Measurements from ENCODE around the gene TGFBR3.
"Not testable (repeated sequence)": the region's sequence is repeated elsewhere in the genome, so short reads cannot be mapped to it uniquely, and the experiment has no call there.

Gene TGFBR3

GRCh38 chr1:91872559-91873081 is 13.3 kb downstream of the TGFBR3 start:
- H3K36me3 ChIP-seq (ENCODE audit: insufficient read depth, low read length): no peaks in the 10 kb centered on the region
- no peak overlapping the region for H3K9ac ChIP-seq (ENCODE audit: low read depth, low read length)
- peaks cover 3% of the 10 kb centered on the region; the same call in 1 of the 2 replicates for H3K9me3 ChIP-seq (ENCODE audit: control insufficient read depth, insufficient read depth, low read length)
- peaks cover 4% of the 10 kb centered on the region; the same call in 1 of the 2 replicates for H3K4me1 ChIP-seq (ENCODE audit: insufficient read depth, low read length)

DNA sequence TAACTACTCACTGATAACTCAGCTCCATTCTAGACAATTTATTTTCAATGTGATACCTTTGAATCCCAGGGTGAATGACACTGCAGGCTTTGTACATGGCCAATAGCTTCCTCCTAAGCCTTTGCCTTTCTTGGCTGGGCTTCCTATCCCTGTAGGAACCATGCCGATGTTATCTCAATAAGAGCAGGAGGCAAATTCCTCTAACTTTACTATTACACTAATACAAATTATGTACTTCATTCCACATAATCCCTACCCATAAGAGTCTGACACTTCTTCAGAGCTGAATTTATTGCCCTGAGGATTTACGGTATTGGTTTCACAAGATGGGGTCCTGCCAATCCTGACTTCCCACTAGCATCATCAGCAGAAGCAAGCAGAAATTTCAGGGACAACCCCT is 14.0 kb downstream of the TGFBR3 start:
- Histone ChIP-seq H3K9me3 (ENCODE audit: control insufficient read depth, insufficient read depth, low read length) (peaks cover 3% of the 10 kb centered on the region; the same call in 1 of the 2 replicates), H3K9ac (ENCODE audit: low read depth, low read length) (no peak overlapping the region), H3K4me1 (ENCODE audit: insufficient read depth, low read length) (peaks cover 4% of the 10 kb centered on the region; the same call in 1 of the 2 replicates), H3K36me3 (ENCODE audit: insufficient read depth, low read length) (no peaks in the 10 kb centered on the region)

DNA sequence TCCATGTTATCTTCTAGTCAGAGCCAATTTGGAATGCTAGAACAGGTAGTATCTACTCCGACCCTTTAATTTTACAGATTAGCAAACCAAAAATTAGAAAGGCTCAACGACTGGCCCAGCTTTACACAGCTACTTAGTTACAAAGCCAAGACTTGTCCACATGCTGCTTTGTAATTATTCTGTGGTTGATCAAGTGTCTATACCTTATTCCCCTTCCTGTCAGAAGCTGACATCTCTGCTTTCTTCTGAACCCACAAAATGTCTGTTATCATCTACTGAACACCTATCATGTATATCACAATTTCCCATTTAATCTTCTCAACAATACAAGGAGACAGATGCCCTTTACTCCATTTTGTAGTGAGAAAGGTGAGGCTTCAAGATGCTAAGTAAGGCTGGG is 15.6 kb downstream of the TGFBR3 start:
- no peaks in the 10 kb centered on the region for H3K9me3 ChIP-seq (ENCODE audit: control insufficient read depth, insufficient read depth, low read length)
- H3K4me1 ChIP-seq (ENCODE audit: insufficient read depth, low read length): peaks cover 4% of the 10 kb centered on the region; the same call in 1 of the 2 replicates
- H3K36me3 ChIP-seq (ENCODE audit: insufficient read depth, low read length): no peaks in the 10 kb centered on the region
- no peak overlapping the region for H3K9ac ChIP-seq (ENCODE audit: low read depth, low read length)

DNA sequence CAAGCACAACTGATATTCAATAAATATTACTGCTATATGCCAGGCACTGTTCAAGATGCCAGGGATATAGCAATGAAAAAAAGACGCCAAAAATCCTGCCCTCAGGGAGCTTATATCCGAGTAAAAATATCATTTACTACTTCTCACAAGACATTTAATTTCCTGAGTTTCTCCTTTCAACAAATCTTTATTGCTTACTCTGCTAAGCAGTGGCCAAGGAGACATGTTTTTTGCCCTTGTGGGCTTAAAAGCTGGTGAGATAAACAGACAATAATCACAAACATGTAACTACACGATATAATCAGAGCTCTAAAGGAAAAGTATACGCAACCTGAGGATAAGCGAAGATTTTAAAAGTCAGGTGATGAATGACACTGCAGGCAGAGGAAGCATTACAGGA is 19.5 kb downstream of the TGFBR3 start:
- no peaks in the 10 kb centered on the region for H3K4me1 ChIP-seq (ENCODE audit: insufficient read depth, low read length)
- H3K9ac ChIP-seq (ENCODE audit: low read depth, low read length): no peak overlapping the region
- H3K36me3 ChIP-seq (ENCODE audit: insufficient read depth, low read length): no peaks in the 10 kb centered on the region
- H3K9me3 ChIP-seq (ENCODE audit: control insufficient read depth, insufficient read depth, low read length): no peaks in the 10 kb centered on the region

DNA sequence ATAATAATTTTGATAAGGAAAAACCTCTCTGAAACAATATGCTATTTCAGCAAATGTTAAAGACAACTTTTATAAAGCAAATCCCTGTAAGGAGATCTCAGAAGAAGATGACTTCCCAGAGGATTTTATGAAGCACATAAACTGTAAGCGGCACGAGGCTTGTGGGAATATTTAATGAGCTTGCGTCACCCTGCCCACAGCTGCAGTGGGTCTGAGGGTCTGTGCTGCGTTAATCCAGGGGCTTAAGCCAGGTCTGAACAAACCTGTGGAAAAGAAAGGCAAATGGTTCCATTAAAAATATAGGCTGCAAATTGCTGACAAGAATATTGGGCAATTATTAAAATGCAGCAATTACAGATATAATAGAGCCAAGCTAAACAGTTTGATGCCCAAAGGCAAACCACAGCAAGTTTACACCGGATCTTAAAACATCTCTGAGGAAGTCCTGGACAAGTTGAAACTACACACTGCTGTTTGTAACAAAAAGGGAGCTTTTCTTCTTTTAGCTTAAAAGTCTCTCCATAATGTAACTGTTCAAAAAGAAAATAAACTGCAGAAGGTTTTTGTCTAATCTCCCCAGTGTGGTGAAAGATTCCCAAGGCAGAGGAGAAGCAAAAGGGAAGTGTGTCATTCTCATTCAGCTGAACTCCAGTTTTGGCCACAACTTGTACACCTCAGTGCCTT is 21.8 kb downstream of the TGFBR3 start:
- Histone ChIP-seq H3K4me1 (ENCODE audit: insufficient read depth, low read length) (no peaks in the 10 kb centered on the region), H3K9me3 (ENCODE audit: control insufficient read depth, insufficient read depth, low read length) (no peaks in the 10 kb centered on the region), H3K9ac (ENCODE audit: low read depth, low read length) (no peak overlapping the region), H3K36me3 (ENCODE audit: insufficient read depth, low read length) (no peaks in the 10 kb centered on the region)

GRCh38 chr1:91863498-91863897 is 22.5 kb downstream of the TGFBR3 start:
- Histone ChIP-seq H3K36me3 (ENCODE audit: insufficient read depth, low read length) (no peaks in the 10 kb centered on the region), H3K9me3 (ENCODE audit: control insufficient read depth, insufficient read depth, low read length) (no peaks in the 10 kb centered on the region), H3K4me1 (ENCODE audit: insufficient read depth, low read length) (no peaks in the 10 kb centered on the region), H3K9ac (ENCODE audit: low read depth, low read length) (no peak overlapping the region)

- Histone ChIP-seq H3K9ac (ENCODE audit: low read depth, low read length) (no peak overlapping the region), H3K36me3 (ENCODE audit: insufficient read depth, low read length) (no peaks in the 10 kb centered on the region), H3K4me1 (ENCODE audit: insufficient read depth, low read length) (no peaks in the 10 kb centered on the region), H3K9me3 (ENCODE audit: control insufficient read depth, insufficient read depth, low read length) (no peaks in the 10 kb centered on the region)
Observed at GRCh38 chr1:91862120-91862519, 23.8 kb downstream of the TGFBR3 start.

DNA sequence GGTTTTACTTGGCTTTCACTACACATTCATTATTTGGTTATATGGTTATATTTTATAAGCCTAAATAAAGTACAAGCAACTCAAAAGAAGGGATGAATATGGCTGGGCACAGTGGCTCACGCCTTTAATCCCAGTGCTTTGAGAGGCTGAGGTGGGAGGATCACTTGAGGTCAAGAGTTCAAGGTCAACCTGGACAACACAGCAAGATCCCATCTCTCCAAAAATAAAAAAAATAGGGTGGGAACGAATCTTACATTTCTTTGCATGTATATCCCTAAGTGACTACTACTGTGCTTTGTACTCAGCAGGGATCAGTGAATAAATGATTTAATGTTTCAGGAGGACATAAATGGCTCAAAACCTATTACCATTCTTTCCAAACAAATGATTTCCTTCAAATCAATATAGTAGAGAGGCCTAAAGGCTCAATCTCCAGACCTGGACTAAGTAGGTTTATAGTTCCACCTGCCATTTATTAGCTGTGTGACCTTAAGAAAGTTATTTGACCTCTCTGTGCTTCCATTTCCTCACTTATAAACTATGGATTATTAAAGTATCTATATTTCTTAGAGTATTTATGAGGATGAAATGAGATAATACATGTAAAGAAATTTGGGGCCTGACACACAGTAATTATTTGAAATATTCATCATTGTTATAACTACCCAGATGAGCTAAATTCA is 28.3 kb downstream of the TGFBR3 start:
- no peaks in the 10 kb centered on the region for H3K9me3 ChIP-seq (ENCODE audit: control insufficient read depth, insufficient read depth, low read length)
- H3K4me1 ChIP-seq (ENCODE audit: insufficient read depth, low read length): no peaks in the 10 kb centered on the region
- no peak overlapping the region for H3K9ac ChIP-seq (ENCODE audit: low read depth, low read length)
- H3K36me3 ChIP-seq (ENCODE audit: insufficient read depth, low read length): no peaks in the 10 kb centered on the region

DNA sequence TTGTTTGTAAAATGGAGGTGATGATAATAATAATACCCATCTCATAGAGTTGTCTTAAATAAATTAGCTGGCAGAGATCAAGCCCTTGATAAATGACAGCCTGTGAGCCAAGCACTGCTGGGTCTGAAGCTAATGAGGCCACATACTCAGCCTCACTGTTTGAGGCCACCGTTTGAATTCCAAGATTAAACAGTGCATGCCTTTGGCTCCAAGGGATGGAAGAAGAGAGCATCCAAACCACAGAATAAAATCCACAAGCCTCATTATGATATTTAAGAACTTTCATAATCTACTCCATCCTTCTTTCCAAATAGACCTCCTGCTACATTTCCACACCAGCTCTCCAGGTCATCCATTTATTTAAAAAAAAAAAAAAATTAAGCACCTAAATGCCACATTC is 29.0 kb downstream of the TGFBR3 start:
- Histone ChIP-seq H3K9ac (ENCODE audit: low read depth, low read length) (no peak overlapping the region), H3K9me3 (ENCODE audit: control insufficient read depth, insufficient read depth, low read length) (no peaks in the 10 kb centered on the region), H3K36me3 (ENCODE audit: insufficient read depth, low read length) (no peaks in the 10 kb centered on the region), H3K4me1 (ENCODE audit: insufficient read depth, low read length) (no peaks in the 10 kb centered on the region)

- Histone ChIP-seq H3K36me3 (ENCODE audit: insufficient read depth, low read length) (no peaks in the 10 kb centered on the region), H3K9ac (ENCODE audit: low read depth, low read length) (no peak overlapping the region), H3K9me3 (ENCODE audit: control insufficient read depth, insufficient read depth, low read length) (no peaks in the 10 kb centered on the region), H3K4me1 (ENCODE audit: insufficient read depth, low read length) (no peaks in the 10 kb centered on the region)
Observed at GRCh38 chr1:91854852-91855534, 31.0 kb downstream of the TGFBR3 start.

GRCh38 chr1:91853397-91853796 is 32.6 kb downstream of the TGFBR3 start:
- no peaks in the 10 kb centered on the region for H3K4me1 ChIP-seq (ENCODE audit: insufficient read depth, low read length)
- no peaks in the 10 kb centered on the region for H3K9me3 ChIP-seq (ENCODE audit: control insufficient read depth, insufficient read depth, low read length)
- H3K9ac ChIP-seq (ENCODE audit: low read depth, low read length): no peak overlapping the region
- H3K36me3 ChIP-seq (ENCODE audit: insufficient read depth, low read length): no peaks in the 10 kb centered on the region

DNA sequence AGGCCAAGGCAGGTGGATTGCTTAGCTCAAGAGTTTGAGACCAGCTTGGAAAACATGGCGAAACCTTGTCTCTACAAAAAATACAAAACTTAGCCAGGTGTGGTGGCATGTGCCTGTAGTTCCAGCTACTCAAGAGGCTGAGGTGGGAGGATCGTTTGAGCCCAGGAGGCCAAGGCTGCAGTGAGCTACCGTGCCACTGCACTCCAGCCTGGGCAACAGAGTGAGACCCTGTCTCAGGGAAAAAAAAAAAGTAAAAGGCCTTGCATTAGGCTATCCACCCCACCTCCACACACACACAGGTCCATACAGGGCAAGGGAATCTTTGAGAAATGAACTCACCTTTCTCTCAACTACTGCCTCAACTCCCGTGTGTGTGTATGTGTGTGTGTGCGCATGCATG is 33.9 kb downstream of the TGFBR3 start:
- not testable (repeated sequence) for H3K9ac ChIP-seq (ENCODE audit: low read depth, low read length); H3K36me3 ChIP-seq (ENCODE audit: insufficient read depth, low read length); H3K4me1 ChIP-seq (ENCODE audit: insufficient read depth, low read length); H3K9me3 ChIP-seq (ENCODE audit: control insufficient read depth, insufficient read depth, low read length)

- no peaks in the 10 kb centered on the region for H3K4me1 ChIP-seq (ENCODE audit: insufficient read depth, low read length)
- no peak overlapping the region for H3K9ac ChIP-seq (ENCODE audit: low read depth, low read length)
- H3K9me3 ChIP-seq (ENCODE audit: control insufficient read depth, insufficient read depth, low read length): no peaks in the 10 kb centered on the region
- H3K36me3 ChIP-seq (ENCODE audit: insufficient read depth, low read length): no peaks in the 10 kb centered on the region
Observed at GRCh38 chr1:91851130-91852010, 34.6 kb downstream of the TGFBR3 start.

- Histone ChIP-seq H3K9me3 (ENCODE audit: control insufficient read depth, insufficient read depth, low read length) (no peaks in the 10 kb centered on the region), H3K4me1 (ENCODE audit: insufficient read depth, low read length) (no peaks in the 10 kb centered on the region), H3K36me3 (ENCODE audit: insufficient read depth, low read length) (no peaks in the 10 kb centered on the region), H3K9ac (ENCODE audit: low read depth, low read length) (no peak overlapping the region)
Observed at GRCh38 chr1:91850708-91851107, 35.2 kb downstream of the TGFBR3 start.

All from ES-I3 (cell line).